Suprapubic skin (tissue), 4 donors: ENCODE measurements around the gene MORC2. TPM values are rescaled to one million over a fixed set of nuclear protein-coding genes. Genes with fewer than 3 reads are reported as not detected.

Experiments used
- DNase-seq, 2 donors: peaks; one replicate each; pipeline ENCODE4 v3.0.0-alpha.2; 2019; ENCODE audit warnings: low spot score in 2 of 2
- H3K27ac ChIP-seq: fragments of 200-600 bp; sonication (generic); one replicate; pipeline ENCODE4 v1.5.1; 2019
- H3K27me3 ChIP-seq: fragments of 200-600 bp; sonication (generic); one replicate; pipeline ENCODE4 v1.5.1; 2019
- H3K36me3 ChIP-seq: fragments of 200-600 bp; sonication (generic); one replicate; pipeline ENCODE4 v1.5.1; 2019
- H3K4me1 ChIP-seq: fragments of 200-600 bp; sonication (generic); one replicate; pipeline ENCODE4 v1.5.1; 2019
- H3K4me3 ChIP-seq: fragments of 200-600 bp; sonication (generic); one replicate; pipeline ENCODE4 v1.5.1; 2019; ENCODE audit warnings: mild to moderate bottlenecking
- H3K9me3 ChIP-seq: fragments of 200-600 bp; sonication (generic); one replicate; pipeline ENCODE4 v1.5.1; 2019
- EP300 ChIP-seq: sonication (generic); formaldehyde crosslinking; IDR thresholded peaks from one replicate; pipeline ENCODE4 v1.6.1; 2017; ENCODE audit warnings: antibody characterized with exemption
- POLR2A ChIP-seq, 2 donors: fragments of 450-650 bp; IDR thresholded peaks; one replicate each; pipeline ENCODE4 v1.6.1; 2017; ENCODE audit warnings: antibody characterized with exemption in 2 of 2, mild to moderate bottlenecking in 2 of 2, moderate library complexity in 2 of 2
- POLR2AphosphoS5 ChIP-seq, 3 donors: sonication (generic); formaldehyde crosslinking; IDR thresholded peaks; one replicate each; pipeline ENCODE4 v1.6.1; 2017; ENCODE audit warnings: antibody characterized with exemption in 3 of 3
- WGBS: methylation state at CpG from one replicate; pipeline ENCODE4 v1.1.5; 2018; 5-methylcytosine and 5-hydroxymethylcytosine counted together
- total RNA-seq, 4 donors: library from RNA; depleted of rRNA; stranded (reverse); fragments of >200 nt; gene quantifications; one replicate each; pipeline ENCODE4 v1.1.0, GENCODE V29; 2016
- TF ChIP-seq, protein P1 (sequence below), 2 donors: fragments of 200-600 bp in 1 of 2; fragments of 450-650 bp in 1 of 2; sonication (generic) in 1 of 2; IDR thresholded peaks; one replicate each; pipeline ENCODE4 v1.5.1; 2016 to 2019; ENCODE audit warnings: antibody characterized with exemption in 2 of 2, mild to moderate bottlenecking in 1 of 2, moderate library complexity in 1 of 2

MORC2 gene
- total RNA-seq, 4 donors from 2014 or later = 12.9 to 38.7 (median 21.3) TPM

DNA sequence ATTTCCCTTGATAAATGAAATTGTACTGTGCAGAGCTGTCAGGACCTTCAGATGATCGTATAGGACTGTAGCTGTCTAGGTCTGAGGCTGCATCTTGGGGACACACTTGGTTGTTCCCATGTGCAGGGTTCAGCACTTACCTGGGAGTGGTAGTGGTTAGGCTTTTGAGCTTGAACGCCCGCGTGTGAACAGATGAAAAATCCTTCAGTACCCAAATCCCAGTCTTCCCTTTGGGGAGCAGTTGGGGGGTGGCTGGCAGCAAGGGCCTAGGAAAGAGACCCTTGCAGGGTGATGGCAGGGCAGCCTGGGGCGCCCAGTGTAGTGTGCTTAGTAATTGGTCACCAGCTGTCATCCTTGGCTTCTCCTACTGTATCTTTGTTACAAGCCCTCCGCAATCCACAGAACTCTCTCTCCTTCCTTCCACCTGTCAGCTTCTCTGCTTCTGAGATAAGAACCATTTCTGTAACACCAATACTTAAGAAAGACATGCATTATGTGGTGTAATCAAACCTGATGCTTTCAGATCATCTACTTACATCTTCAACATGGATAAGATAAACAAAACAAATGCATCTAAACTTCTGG lies 64.6 kb downstream of the MORC2 start:
- H3K4me3 ChIP-seq = no peak overlapping the region
- H3K36me3 ChIP-seq = peaks cover 20% of the 10 kb centered on the region
- 94% methylated on average over 6 of the region's 6 CpGs for WGBS
- no peaks in the 10 kb centered on the region for H3K27me3 ChIP-seq
- H3K4me1 ChIP-seq = no peaks in the 10 kb centered on the region
- TF ChIP-seq POLR2A (IDR thresholded peaks at IDR 0.05) = no peak
- no peak for TF ChIP-seq EP300
- TF ChIP-seq POLR2AphosphoS5 (IDR thresholded peaks at IDR 0.05) = no peak
- TF ChIP-seq, protein P1, sequence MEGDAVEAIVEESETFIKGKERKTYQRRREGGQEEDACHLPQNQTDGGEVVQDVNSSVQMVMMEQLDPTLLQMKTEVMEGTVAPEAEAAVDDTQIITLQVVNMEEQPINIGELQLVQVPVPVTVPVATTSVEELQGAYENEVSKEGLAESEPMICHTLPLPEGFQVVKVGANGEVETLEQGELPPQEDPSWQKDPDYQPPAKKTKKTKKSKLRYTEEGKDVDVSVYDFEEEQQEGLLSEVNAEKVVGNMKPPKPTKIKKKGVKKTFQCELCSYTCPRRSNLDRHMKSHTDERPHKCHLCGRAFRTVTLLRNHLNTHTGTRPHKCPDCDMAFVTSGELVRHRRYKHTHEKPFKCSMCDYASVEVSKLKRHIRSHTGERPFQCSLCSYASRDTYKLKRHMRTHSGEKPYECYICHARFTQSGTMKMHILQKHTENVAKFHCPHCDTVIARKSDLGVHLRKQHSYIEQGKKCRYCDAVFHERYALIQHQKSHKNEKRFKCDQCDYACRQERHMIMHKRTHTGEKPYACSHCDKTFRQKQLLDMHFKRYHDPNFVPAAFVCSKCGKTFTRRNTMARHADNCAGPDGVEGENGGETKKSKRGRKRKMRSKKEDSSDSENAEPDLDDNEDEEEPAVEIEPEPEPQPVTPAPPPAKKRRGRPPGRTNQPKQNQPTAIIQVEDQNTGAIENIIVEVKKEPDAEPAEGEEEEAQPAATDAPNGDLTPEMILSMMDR (IDR thresholded peaks at IDR 0.05) = no peak
- peaks cover 6% of the 10 kb centered on the region for H3K9me3 ChIP-seq
- no peak overlapping the region for H3K27ac ChIP-seq
- no peak for DNase-seq

DNA sequence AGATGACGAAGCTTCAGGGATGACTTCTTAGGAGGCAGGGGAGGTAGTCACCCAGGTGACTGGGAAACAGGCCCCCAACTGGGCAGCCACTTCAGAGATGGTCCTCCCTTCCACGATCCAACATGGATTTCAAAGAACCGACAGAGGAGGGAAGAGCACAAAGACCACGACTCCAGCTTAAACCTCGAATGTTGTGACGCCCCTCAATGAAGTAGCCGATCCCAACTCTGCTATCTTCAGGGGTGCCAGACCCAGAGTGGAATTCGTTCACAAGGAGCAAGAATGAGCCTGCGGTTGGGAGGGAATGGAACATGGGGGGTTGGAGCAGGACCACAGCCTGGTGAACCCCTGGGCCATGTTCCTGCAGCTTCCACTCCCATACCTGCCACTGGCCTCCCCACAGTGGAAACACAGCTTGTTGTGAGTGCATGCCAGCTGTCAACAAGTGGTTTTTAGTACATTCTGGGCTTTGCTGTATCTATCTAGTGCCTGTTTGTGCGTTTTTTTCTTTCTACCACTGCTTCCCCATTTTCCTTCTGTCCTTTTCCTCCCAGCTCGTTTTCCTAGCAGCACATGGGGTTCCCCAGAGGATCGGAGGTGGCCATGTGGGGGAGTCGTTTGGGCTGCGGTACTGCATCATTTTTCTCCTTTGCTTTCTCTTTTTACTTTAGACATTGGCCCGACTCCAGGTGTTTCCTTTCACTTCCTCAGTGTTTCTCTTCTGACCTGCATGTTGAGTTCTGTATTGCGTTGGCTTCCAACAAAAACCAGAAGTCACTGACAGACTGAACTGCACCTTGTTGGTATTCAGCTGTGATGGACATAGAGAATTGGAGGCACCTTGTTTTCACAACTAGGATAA lies 65.8 kb downstream of the MORC2 start:
- H3K27ac ChIP-seq = no peak overlapping the region
- 79% methylated on average over 16 of the region's 16 CpGs for WGBS
- H3K36me3 ChIP-seq = peaks cover 14% of the 10 kb centered on the region
- H3K9me3 ChIP-seq = peaks cover 9% of the 10 kb centered on the region
- H3K4me3 ChIP-seq = no peak overlapping the region
- DNase-seq = no peak
- TF ChIP-seq POLR2A (IDR thresholded peaks at IDR 0.05) (no peak), POLR2AphosphoS5 (IDR thresholded peaks at IDR 0.05) (no peak), EP300 (no peak)
- TF ChIP-seq, protein P1 (IDR thresholded peaks at IDR 0.05) = no peak
- H3K4me1 ChIP-seq = no peaks in the 10 kb centered on the region
- no peaks in the 10 kb centered on the region for H3K27me3 ChIP-seq

DNA sequence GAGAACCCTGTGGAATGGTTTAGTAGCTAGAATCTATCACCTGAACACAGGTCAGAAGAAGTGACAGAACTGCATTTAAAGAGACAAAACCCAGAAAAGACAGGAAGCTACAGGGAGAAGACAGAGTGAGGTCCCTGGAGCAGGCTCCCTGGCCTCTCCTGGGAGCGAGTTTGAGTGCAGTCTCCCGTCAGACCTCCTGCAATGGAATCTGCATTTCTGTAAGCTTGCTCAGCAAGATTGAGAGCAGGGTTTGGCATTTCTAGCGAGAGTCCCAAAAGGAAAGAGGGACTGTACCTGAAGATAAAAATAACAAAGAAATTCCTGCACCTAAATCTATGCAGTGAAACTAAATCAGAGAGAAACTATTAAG lies 74.2 kb downstream of the MORC2 start:
- no peak overlapping the region for H3K27ac ChIP-seq
- H3K9me3 ChIP-seq = peaks cover 2% of the 10 kb centered on the region
- 83% methylated on average over 3 of the region's 3 CpGs for WGBS
- no peaks in the 10 kb centered on the region for H3K27me3 ChIP-seq
- no peaks in the 10 kb centered on the region for H3K4me1 ChIP-seq
- peaks cover 7% of the 10 kb centered on the region for H3K36me3 ChIP-seq
- TF ChIP-seq, protein P1 (IDR thresholded peaks at IDR 0.05) = no peak
- TF ChIP-seq POLR2AphosphoS5 (IDR thresholded peaks at IDR 0.05) (no peak), POLR2A (IDR thresholded peaks at IDR 0.05) (no peak)
- no peak for DNase-seq
- no peak overlapping the region for H3K4me3 ChIP-seq

DNA sequence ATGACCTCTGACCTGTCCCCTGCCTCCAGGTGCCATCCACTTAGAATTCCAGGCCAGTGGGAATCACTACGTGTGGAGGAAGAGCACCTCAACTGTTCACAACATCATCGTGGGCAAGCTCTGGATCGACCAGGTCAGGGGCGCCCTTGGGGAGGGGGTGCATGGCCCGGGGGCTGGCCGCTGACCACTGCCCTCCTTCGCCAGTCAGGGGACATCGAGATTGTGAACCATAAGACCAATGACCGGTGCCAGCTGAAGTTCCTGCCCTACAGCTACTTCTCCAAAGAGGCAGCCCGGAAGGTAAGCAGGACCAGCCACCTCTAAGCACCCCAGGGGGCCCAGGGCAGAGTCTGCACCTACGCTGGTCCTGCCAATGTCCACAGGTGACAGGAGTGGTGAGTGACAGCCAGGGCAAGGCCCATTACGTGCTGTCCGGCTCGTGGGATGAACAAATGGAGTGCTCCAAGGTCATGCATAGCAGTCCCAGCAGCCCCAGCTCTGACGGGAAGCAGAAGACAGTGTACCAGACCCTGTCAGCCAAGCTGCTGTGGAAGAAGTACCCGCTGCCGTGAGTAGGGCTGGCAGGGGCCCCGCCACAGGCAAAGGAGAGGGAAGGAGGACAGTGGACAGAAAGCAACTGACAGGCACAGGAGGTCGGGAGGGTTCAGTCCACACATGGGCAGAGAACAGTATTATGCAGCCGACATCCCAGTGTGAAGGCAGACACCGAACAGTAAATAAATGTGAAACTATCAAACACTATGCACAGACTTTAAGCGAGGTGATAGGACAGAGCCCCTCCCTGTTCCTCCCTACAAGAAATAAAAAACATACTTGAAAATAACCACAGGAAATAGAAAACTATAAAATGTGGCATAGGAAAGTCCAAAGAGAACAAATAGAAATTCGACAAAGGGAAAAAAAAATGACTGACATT lies 74.9 kb downstream of the MORC2 start:
- no peak overlapping the region for H3K4me3 ChIP-seq
- TF ChIP-seq, protein P1 (IDR thresholded peaks at IDR 0.05) = no peak
- TF ChIP-seq EP300 (no peak), POLR2A (IDR thresholded peaks at IDR 0.05) (no peak), POLR2AphosphoS5 (IDR thresholded peaks at IDR 0.05) (no peak)
- peaks cover 2% of the 10 kb centered on the region for H3K9me3 ChIP-seq
- H3K27ac ChIP-seq = no peak overlapping the region
- DNase-seq = no peak
- peaks cover 12% of the 10 kb centered on the region for H3K36me3 ChIP-seq
- no peaks in the 10 kb centered on the region for H3K4me1 ChIP-seq
- WGBS = 83% methylated on average over 14 of the region's 23 CpGs
- no peaks in the 10 kb centered on the region for H3K27me3 ChIP-seq
